Measurements from ENCODE around the gene TCHP.
"Not testable (repeated sequence)": the region's sequence is repeated elsewhere in the genome, so short reads cannot be mapped to it uniquely, and the experiment has no call there.

TCHP gene

GRCh38 chr12:109880043-109880931 lies 19.8 kb upstream of the TCHP start, which contains the start of gene GLTP:
Gene GLTP, minus strand, starts transcription at chr12:109880541. Its CDS starts 167 bp downstream, at chr12:109880374.
- DNase-seq: peak; percentile 87

- no peak for DNase-seq
Observed at GRCh38 chr12:109880938-109881337, 19.1 kb upstream of the TCHP start.

GRCh38 chr12:109881752-109882151 lies 18.3 kb upstream of the TCHP start:
- no peak for DNase-seq

- DNase-seq: no peak
Observed at GRCh38 chr12:109883461-109883860, 16.6 kb upstream of the TCHP start.

GRCh38 chr12:109885616-109886015 lies 14.5 kb upstream of the TCHP start:
- no peak for DNase-seq

- no peak for DNase-seq
Observed at GRCh38 chr12:109888179-109889020, 11.7 kb upstream of the TCHP start.

GRCh38 chr12:109890620-109891170 lies 9.4 kb upstream of the TCHP start:
- DNase-seq: no peak

GRCh38 chr12:109891731-109892130 lies 8.3 kb upstream of the TCHP start:
- DNase-seq: not testable (repeated sequence)

GRCh38 chr12:109892165-109892715 lies 7.8 kb upstream of the TCHP start:
- DNase-seq: no peak

GRCh38 chr12:109892748-109893147 lies 7.3 kb upstream of the TCHP start:
- DNase-seq: peak; percentile 21

- DNase-seq: no peak
Observed at GRCh38 chr12:109893261-109893995, 6.6 kb upstream of the TCHP start.

GRCh38 chr12:109894939-109895338 lies 5.1 kb upstream of the TCHP start:
- DNase-seq: no peak

- no peak for DNase-seq
Observed at GRCh38 chr12:109896188-109896587, 3.9 kb upstream of the TCHP start.

GRCh38 chr12:109897029-109897428 lies 3.0 kb upstream of the TCHP start:
- DNase-seq: no peak

GRCh38 chr12:109899345-109899744 lies 729 bp upstream of the TCHP start:
- DNase-seq: not testable (repeated sequence)

- DNase-seq: no peak
Observed at GRCh38 chr12:109900752-109901580, 892 bp downstream of the TCHP start.

- no peak for DNase-seq
Observed at GRCh38 chr12:109902891-109903418, 2.9 kb downstream of the TCHP start.

GRCh38 chr12:109905301-109905700 lies 5.2 kb downstream of the TCHP start:
- DNase-seq: no peak

- no peak for DNase-seq
Observed at GRCh38 chr12:109910254-109910968, 10.3 kb downstream of the TCHP start.

- no peak for DNase-seq
Observed at GRCh38 chr12:109910969-109911348, 10.9 kb downstream of the TCHP start.
